HUDEP-2 (cell line): Measurements from ENCODE around the gene DTX1.
"Not testable (repeated sequence)": the region's sequence is repeated elsewhere in the genome, so short reads cannot be mapped to it uniquely, and the experiment has no call there.

Experiments used
- DNase-seq, 76 experiments: peaks; one replicate each; lab custom pipeline; 2025; ENCODE audit not compliant: unreplicated experiment in 76 of 76; lab: John Stamatoyannopoulos, UW

DTX1 gene

GRCh38 chr12:113111247-113111646 lies 54.7 kb downstream of the DTX1 start:
- no peak for DNase-seq

GRCh38 chr12:113112043-113112899 lies 55.7 kb downstream of the DTX1 start:
- no peak for DNase-seq

- no peak for DNase-seq
Measured at GRCh38 chr12:113113397-113113796, 56.9 kb downstream of the DTX1 start.

- no peak for DNase-seq
Measured at GRCh38 chr12:113114447-113115178, 58.1 kb downstream of the DTX1 start.

DNA sequence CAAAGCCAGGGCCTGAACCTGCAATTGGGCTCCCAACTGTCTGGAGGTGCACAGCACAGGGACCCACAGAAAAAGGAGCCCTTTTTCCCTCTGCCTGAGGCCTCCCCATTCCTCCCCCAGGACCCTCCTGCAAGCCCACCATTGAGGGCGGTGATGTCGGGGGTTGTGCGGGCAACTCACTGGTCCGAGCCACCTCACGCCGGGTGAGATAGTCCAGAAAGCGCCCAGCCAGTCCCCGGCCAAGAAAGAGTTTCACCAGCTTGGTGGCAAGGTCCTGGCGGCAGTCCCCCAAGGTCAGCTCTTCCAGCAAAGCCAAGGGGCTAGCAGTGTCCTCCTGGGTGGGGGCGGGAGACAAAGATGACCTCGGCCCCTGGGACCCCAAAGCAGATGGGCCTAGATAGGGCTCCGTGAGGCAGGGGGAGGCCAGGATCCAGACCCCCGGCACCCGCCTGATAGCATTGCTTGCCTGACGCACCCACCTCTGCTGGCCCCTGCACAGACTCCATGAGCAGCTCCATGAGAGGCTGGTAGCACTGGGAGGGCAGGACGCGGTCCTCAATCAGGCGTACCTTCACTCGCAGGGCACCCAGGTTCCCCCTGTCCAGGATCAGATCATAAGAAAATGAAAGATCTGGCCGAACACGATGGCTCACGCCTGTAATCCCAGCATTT lies 59.1 kb downstream of the DTX1 start:
- DNase-seq, result no peak

GRCh38 chr12:113116875-113117274 lies 60.3 kb downstream of the DTX1 start:
- DNase-seq, result no peak

- DNase-seq, result not testable (repeated sequence)
Measured at GRCh38 chr12:113117684-113118083, 61.2 kb downstream of the DTX1 start.

- no peak for DNase-seq
Measured at GRCh38 chr12:113118142-113118541, 61.6 kb downstream of the DTX1 start.

- DNase-seq, result no peak
Measured at GRCh38 chr12:113119980-113120669, 63.6 kb downstream of the DTX1 start.

GRCh38 chr12:113120670-113121370 lies 64.3 kb downstream of the DTX1 start:
- DNase-seq, result no peak

DNA sequence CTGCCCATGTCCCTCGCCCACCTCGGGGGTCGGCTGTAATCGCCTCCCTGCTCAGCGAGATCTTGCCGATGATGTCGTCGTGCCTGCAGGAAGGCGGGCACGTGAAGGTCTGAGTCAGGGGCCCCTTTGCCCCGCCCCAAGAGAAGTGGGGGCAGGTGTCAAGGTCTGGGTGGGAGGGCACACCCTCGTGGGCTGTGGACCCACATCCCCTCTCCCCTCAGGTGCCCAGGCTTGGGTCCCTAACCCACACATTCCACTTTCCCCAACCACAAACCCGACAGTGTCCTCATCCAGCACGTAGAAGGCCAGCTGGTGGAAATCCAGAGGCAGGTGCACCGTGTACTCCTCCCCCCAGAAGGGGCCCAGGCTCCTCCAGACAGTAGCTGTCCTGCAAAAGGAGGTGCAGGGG lies 71.3 kb downstream of the DTX1 start:
- no peak for DNase-seq

DNA sequence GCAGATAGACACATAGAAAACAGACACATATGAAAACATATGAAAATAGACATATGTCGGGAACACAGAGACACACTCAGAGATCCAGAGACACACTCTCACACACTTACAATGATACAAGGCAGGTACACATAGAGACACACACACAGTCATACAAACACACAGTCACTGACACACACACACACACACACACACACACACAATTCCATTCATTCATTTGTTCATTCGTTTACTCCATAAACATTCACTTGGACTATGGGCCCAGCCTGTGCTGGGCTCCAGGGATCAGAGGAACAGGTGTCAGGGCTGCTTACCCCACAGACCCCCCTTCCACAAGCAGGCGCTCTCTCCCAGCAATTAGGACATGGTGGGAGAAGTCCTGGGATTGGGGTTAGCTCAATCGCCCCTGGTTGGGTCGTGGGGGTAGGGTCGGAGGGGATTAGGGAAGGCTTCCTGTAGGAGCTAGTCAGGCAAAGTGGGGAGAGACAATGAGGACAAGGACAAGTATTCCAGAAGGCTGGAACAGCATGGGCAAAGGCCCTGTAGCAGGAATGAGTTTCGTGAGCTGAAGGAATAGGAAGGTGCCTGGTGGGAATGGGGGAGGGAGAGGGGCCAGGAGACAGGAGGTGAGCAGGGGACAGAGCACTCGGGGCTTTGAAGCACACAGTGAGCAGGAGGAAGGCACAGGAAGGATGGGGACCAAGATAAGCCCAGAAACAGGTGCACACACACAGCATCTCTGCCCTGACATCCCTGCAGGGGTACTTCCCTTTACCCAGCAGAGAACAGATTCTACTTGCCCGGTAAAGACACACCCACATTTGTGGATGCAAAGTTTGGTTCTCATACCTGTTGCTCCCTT lies 72.5 kb downstream of the DTX1 start:
- no peak for DNase-seq

- DNase-seq, result no peak
Measured at GRCh38 chr12:113129664-113130456, 73.3 kb downstream of the DTX1 start.

- no peak for DNase-seq
Measured at GRCh38 chr12:113130457-113131135, 74.1 kb downstream of the DTX1 start.

GRCh38 chr12:113131556-113131955 lies 75.0 kb downstream of the DTX1 start:
- DNase-seq, result no peak

DNA sequence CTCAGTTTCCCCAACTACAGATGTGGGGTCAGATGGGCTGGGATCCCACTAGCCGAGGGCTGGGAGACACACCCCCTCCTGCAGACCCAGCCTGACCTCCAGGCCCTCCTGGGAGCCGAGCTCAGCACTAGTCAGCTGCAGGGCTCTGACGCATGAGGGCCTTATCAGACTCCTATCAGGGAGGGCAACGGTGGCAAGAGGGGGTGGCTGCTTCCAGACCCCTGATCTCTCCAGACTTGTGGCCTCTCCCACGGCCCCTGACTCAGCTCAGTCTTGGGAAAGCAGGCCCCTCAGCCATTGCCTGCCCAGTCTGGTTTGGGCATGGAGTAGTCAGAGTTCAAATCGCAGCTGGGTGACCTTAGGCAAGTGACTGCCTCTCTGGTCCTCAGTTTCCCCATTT lies 76.5 kb downstream of the DTX1 start:
- peak in 1 of 76 experiments; percentile 22 for DNase-seq

GRCh38 chr12:113133666-113134065 lies 77.1 kb downstream of the DTX1 start:
- no peak for DNase-seq

GRCh38 chr12:113134071-113134470 lies 77.5 kb downstream of the DTX1 start:
- no peak for DNase-seq
